HG03060 (cell line): Measurements from ENCODE around the gene SEMA3G.

ENCODE experiments used
- ATAC-seq: cut with Tn5 transposase; IDR thresholded peaks from one replicate; pipeline ENCODE4 v1.9.1; 2021; ENCODE audit warnings: low read depth, moderate number of reproducible peaks; ENCODE audit not compliant: unreplicated experiment

SEMA3G gene

DNA sequence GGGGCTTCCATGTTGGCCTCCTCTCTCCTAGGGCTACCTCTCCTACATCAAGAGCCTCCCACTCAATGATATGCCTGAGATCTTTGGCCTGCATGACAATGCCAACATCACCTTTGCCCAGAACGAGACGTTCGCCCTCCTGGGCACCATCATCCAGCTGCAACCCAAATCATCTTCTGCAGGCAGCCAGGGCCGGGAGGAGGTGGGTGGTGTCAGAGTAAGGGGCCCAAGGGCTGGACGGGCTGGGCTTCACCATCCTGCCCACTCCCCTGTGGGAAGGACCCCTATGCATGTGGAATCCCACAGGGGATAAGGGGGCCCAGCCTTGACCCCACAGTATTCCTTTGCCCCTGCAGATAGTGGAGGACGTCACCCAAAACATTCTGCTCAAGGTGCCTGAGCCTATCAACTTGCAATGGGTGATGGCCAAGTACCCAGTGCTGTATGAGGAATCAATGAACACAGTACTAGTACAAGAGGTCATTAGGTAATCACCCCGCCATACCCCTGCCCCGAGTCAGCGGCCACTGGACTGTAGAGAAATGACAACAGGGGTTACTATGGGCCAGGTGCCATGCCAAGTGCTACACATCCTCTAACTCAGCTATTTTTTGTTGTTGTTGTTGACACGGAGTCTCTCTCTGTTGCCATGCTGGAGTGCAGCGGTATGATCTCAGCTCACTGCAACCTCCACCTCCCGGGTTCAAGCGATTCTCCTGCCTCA, 47.1 kb downstream of the SEMA3G start:
- no peak for ATAC-seq

- ATAC-seq, result no peak
Observed at GRCh38 chr3:52396907-52397591, 47.9 kb downstream of the SEMA3G start.

GRCh38 chr3:52396011-52396906, 48.6 kb downstream of the SEMA3G start:
- ATAC-seq, result no peak

- ATAC-seq, result no peak
Observed at GRCh38 chr3:52395503-52395865, 49.4 kb downstream of the SEMA3G start.

GRCh38 chr3:52394751-52395502, 50.0 kb downstream of the SEMA3G start:
- no peak for ATAC-seq

- ATAC-seq, result no peak
Observed at GRCh38 chr3:52393959-52394670, 50.8 kb downstream of the SEMA3G start.

DNA sequence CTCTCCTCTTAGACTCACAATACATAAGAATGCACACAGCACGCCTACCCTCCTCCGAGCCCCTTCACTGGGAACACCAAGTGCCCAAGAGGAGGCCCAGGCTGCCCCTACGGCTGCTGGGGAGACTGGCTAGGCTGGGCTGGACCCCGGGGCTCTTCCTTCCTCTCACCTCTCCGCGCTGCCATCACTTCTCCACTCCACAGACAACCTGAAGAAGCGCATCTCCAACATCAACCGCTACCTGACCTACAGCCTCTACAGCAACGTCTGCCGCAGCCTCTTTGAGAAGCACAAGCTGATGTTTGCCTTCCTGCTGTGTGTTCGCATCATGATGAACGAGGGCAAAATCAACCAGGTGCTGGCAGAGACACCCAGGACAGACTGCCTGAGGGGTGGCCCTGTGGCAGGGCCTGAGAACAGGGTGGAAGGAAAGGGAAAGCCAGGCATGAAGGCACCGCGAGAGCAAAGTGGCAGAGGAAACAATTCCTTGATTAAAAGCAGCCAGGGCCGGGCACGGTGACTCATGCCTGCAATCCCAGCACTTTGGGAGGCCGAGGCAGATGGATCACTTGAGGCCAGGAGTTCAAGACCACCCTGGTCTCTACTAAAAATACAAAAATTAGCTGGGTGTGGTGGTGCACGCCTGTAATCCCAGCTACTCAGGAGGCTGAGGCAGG, 51.6 kb downstream of the SEMA3G start:
- ATAC-seq, result no peak

- ATAC-seq, result no peak
Observed at GRCh38 chr3:52392216-52392930, 52.5 kb downstream of the SEMA3G start.

DNA sequence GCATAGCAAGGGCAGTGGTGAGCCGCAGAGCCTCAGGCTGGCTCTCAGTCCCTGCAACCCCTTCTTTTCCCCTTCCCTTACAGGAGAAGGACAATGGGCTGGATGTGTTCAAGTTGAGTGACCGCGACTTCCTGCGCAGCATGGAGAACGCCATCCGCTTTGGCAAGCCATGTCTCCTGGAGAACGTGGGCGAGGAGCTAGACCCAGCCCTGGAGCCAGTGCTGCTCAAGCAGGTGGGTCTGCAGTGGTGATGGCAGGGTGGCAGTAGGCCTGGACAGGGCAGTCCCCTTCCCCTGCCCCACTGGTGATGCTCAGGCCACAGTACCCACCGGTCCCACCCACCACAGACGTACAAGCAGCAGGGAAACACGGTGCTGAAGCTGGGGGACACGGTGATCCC, 53.8 kb downstream of the SEMA3G start:
- no peak for ATAC-seq

DNA sequence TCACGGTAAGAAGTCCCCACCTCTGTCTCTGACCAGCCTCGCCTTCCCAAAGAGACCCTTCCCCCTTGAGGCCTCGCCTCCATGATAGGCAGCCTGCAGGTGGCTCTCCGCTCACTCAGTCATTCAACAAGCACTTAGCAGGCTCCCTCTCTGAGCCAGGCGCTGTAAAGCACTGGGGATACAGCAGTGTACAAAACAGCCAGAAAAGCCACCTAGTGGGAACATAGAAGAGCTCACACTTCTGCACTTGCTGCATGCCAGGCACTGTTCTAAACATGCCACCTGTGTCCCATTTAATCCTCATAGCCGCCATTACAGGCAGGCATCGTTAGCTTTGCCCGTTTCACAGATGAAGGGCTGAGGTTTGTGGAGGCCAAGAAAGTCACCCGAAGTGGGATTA, 56.0 kb downstream of the SEMA3G start:
- no peak for ATAC-seq

GRCh38 chr3:52388348-52388821, 56.5 kb downstream of the SEMA3G start:
- no peak for ATAC-seq

DNA sequence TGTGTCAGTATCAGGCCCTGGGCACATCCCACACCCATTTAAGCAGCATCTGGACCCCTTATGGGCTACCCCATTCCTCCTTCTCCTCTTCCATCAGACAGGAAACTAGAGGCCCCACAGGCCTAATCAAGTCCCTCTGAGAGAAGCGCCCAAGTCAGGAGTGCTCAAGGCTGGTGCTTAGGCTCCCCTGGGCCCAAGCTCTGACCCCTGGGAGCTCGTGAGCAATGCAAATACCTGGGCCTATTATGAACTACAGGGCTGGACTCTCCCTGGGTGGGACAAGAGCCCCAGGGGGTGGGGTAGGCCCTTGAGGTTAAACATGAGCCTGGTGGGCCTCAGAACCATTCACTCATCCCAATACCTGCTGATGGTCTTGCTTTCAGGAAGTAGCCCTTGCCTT, 57.4 kb downstream of the SEMA3G start:
- no peak for ATAC-seq

DNA sequence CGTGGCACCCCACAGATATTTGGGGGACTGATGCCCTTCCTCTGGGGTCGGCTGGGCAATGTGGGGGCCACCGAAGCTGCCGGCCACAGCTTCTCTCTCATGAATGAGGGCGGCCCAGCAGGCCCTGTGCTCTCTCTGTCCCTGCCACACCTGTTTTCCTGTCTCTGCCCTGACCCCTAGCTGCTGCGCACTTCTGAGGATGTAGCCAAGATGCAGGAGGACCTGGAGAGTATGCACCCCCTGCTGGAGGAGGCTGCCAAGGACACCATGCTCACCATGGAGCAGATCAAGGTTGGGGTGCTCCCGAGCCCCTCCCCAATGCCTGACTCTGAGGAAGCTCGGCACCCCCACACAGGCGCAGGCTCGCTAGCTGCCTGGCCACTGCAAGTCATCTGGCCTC, 59.7 kb downstream of the SEMA3G start:
- ATAC-seq, result no peak

- no peak for ATAC-seq
Observed at GRCh38 chr3:52384019-52384761, 60.7 kb downstream of the SEMA3G start.

DNA sequence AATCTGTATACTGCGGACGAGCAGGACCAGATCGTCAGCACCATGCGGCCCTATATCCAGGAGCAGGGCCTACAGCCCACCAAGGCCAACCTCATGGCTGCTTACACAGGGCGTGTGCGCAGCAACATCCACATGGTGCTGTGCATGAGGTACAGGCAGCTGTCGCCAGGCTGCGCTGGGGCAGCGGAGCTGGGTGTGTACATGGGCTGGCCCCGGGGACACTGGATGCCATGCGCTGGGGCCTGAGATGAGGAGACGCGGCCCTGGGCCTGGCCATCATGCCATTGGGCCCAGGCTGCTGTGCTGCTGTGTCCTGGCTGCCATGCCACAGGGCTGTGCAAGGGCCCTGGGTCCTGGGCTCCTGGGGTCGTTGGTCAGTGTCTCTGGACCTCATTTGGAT, 61.5 kb downstream of the SEMA3G start:
- ATAC-seq, result no peak
